ENCODE results near the gene SH3RF3.

DNA sequence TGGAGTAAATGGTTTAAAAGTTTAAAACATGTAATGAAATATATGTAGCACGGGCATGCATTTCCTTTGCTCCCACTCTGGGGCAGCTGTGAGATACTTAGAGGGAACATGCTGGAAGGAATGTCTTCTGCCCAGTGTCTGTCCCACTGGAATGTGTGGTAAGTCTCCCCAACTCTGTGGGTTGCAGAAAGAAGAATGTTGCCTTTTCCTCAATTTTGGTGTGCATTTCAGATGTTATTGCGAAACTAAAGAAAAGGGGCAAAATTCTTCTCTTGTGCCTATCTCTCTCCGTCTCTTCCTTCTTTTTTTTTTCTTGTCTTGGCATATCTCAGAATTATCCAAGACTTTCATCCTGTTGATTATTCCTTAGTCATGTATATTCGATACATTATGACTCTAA, 201.1 kb downstream of the SH3RF3 start:
- TF ChIP-seq, protein P1, sequence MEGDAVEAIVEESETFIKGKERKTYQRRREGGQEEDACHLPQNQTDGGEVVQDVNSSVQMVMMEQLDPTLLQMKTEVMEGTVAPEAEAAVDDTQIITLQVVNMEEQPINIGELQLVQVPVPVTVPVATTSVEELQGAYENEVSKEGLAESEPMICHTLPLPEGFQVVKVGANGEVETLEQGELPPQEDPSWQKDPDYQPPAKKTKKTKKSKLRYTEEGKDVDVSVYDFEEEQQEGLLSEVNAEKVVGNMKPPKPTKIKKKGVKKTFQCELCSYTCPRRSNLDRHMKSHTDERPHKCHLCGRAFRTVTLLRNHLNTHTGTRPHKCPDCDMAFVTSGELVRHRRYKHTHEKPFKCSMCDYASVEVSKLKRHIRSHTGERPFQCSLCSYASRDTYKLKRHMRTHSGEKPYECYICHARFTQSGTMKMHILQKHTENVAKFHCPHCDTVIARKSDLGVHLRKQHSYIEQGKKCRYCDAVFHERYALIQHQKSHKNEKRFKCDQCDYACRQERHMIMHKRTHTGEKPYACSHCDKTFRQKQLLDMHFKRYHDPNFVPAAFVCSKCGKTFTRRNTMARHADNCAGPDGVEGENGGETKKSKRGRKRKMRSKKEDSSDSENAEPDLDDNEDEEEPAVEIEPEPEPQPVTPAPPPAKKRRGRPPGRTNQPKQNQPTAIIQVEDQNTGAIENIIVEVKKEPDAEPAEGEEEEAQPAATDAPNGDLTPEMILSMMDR (conservative IDR thresholded peaks at IDR 0.05 in 1 of 2, IDR thresholded peaks at IDR 0.05 in 1 of 2; ENCODE audit: low read depth in 1 of 2, low read length in 2 of 2) = no peak
- no peak for TF ChIP-seq EZH2 (IDR thresholded peaks at IDR 0.05; ENCODE audit: low read length, missing control alignments)

Data from fibroblast of lung (primary cell).